ENCODE data around the gene UGT1A5.

Gene UGT1A5

DNA sequence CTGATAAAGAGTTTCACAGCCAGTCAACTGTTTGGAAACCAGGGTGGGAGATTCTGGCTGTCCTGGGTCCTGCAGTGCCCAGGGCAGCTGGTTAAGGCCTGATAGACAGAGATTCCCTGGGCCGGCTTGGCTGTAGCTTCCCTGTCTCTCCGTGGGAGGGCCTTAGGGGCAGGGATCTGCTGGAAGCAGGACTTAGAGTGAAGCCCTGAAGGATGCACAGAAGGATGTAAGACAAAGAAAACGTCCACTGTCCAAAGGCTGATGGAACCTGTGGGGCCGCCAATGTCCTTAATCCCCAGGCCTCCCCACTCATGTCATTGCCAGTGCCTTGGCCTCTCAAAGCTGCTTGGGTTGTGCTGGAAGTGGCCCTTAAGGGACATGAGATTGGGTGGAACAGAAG lies 98.4 kb downstream of the UGT1A5 start:
- DNase-seq, result no peak

DNA sequence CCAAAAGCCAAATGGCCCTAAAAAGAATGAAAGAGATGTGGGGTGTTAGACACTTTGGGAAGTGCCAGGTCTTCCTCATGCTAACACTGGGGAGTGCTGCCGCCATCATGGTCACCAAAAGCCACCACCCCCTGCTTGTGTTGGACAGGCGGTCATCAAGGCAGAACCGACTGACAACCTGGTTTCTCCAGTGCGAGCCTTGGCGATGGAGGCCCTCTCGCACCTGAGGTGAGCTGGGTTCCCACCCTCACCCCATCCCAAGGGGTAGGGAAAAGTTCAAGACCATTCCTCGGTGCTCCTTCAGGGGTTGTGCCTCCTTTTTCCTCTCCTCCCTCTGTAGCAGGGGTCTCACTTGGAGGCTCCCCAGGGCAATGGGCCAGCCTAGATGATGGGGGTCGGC lies 99.0 kb downstream of the UGT1A5 start:
- DNase-seq, result no peak

DNA sequence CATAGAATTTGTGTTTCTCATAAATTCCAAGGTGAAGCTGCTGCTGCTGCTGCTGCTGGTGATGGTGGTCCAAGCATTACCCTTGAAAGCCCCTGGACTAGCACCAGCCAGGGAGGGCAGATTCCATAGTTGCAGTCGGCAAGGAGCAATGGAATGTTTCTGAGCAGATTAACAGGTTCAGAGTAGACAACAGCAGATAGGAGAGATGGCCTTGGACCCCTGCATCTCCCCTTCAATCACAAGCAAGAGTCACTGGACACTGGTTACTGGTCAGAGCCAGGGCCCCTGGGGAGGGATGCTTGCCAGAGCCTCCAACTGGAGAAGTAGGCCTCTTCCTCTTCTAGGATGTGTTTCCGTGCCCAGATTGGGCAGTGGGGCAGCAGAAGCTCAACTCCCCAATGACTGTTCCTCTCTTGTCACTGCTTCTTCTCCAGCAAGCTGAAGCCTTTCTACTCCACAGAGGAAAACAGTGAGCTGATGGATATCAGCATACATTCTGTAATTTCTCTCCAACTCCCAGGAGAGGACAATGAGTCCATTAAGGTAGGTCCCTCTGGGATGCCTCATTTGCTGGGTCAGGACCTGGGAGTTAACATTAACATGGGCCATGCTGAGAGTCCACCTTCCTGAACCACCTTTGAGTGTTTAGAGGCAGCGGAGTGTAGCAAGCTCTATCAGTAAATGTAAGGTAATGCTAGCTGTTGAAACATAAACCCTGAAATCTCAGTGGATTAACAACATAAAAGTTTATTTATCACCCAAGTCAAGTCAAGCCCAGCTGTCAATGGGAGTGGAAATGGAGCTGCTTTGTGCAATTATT lies 100.7 kb downstream of the UGT1A5 start:
- no peak for DNase-seq

DNA sequence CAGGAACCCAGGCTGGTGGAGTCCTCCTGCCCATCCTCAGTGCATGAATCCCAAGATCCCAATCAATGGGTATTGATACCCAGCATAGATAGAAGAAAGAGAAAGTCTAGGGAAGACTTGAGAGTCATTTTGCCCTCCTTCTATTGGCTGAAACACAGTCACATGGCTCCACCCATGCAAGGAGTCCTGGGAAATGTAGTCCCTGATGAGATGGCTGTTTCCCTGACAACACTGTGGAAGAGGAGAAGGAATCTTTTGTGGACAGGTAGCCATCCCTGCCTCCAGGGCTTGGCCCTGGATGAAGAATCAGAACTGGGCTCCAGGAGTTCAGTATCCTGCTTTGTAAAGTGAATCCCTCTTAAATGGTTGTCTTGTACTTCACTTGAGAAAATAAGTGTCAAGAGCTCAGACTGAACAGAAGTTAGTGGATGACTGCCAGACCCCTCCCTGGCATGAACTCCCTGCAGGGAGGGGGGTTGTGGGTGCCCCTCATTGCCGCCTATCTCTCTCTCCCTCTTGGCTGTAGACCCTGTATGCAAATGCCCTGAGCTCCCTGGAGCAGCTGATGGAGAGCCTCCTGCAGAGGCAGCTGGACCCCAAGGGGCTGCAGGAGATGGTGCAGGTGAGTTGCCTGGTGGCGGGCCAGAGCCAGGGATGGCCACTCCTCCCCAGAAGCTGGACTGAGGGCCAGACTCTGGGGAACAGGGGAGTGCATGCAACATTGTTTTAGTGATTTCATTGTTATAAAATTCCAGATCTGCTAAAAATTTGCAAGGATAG lies 101.5 kb downstream of the UGT1A5 start:
- DNase-seq, result no peak

DNA sequence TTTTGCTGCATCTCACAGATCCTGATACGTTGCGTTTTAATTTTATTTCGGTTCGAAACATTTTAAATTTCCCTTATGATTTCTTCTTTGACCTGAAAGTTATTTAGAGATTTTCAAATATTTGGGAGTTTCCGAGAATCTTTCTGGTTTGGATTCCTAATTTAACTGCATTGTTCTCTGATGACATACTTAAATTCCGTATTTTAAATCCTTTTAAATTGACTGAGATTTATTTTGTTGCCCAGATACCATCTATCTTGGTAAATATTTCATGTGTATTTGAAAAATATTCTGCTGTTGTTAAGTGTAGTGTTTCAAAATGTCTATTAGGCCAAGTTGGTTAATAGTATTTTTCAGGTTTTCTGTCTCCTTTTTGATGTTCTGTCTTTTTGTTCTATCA lies 103.2 kb downstream of the UGT1A5 start:
- DNase-seq, result no peak

DNA sequence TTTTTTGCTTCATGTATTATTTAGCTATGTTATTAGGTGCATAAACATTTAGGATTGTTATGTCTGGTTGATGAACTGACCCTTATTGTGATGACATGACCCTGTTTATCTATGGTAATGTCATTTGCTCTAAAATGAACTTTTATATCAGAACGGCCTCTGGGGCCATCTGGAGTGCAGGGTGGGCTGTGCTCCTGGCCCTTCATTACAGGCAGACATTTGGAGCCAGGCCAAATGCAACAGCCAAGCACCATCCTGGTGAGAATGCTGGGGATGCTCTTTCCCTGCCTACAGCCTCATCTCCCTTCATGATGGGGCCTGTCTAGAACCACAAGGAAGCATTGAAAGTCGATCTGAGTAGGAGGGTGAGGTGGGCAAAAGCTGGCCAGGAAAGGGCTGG lies 103.6 kb downstream of the UGT1A5 start:
- DNase-seq, result no peak

GRCh38 chr2:233816771-233817170 lies 104.1 kb downstream of the UGT1A5 start:
- no peak for DNase-seq

DNA sequence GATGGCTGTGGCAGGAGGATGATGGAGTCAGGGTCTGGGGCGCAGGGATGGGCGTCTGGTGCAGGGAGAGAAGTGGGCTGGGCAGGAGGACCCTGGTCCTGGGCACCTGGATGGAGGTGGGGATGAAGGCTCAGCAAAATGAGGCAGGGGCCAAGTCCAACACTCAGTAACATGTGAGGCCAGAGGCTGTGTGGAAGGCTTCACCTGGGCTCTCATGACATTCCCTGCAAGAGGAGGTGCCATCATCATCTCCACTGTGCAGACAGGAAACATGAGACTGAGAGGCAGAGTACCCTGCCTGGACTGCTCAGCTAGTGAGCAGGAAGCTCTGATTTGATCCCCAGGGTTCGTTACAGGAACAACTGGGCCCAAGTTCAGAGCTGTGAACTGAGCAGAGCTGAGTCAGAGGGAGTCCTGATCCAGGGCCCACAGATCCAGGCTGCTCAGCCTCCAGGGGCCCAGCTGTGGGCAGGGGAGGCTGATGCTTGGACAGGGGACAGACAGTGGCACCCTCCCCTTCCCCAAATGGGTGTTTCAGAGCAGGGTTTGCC lies 104.7 kb downstream of the UGT1A5 start:
- DNase-seq, result no peak

DNA sequence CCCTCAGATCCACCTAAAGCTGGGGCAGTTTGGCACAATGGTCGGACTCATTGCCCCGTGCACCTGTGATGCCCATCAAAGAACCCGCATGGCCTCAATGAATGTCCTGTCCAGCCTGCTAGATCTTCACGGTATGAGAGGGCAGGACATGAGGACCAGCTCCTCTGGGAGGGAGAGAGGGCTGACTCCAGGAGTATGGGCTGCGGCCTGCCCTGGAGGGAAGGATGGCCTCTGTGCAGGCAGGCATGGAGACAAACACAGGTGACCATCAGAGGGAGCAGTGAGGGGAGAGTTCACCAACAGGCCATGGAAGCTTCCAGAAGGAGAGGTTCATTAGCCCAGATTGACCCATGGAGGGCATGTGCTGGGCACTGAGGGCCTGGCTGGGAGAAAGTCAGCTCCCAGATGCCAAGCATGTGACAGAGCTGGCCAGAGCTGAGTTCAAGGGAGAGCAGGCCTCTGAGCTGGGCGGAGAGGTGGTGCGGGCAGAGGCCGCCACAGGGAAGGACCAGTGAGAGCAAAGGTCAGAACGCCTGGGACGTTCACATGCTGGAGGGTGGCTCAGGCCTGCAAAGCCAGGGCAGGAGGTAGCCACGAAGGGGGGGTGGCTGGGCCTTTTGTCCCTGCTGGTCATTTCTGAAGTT lies 105.4 kb downstream of the UGT1A5 start:
- DNase-seq, result no peak

GRCh38 chr2:233818639-233819621 lies 106.2 kb downstream of the UGT1A5 start:
- no peak for DNase-seq

DNA sequence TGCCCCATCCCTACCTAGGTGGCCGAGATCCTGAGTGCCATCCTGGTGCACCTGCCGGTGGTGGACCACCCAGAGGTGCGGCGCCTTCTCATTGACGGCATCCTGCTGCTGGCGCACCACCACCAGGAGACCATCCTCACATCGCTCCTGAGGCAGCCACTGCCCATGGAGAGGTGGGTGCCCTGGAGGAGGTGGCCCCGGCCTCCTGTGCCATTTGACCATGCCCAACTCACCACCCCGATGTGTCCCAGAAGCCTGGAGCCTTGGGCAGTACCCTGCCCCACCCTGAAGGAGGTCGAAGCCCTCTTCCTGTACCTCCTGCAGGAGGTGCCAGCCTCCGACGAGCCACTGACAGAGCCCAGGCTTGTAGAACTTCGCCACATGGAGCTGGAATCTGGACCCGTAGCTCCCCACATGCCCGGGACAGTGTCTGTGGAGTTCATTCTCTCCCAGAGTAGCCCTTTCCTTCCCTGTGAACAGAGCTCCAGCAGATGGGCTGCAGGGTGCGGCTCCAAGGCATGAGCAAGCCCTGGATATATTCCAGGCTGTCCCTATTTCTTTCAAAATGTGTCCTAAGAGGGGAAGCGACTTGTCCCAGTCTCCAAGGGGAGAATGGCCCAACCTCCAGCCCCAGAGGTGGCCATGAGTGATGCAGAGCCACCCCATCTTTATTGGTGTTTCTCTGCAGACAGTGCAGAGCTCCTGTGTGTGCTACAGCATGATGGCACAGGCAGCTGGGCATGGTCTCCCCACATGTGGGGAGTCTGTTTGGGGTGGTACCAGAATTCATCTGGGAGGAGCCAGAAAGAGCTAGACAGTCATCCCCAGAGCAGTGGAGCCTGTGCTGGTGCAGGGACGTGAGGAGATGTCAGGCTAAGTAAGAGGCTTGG lies 107.4 kb downstream of the UGT1A5 start:
- no peak for DNase-seq

DNA sequence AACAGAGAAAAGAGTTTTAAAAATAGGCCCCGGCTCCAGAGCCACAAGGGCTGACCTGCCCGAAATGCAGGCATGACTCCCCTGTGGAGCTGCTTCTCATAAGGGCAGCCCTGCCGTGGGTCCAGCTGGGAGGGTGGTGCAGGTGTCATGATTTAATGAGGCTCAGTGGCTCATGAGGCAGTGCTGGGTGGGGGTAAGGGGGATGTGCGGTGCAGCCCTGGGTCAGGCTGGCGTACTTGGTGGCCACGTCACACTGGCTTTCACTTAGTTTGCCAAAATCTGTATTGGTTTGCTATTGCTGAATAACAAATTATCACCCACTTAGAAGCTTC lies 108.0 kb downstream of the UGT1A5 start:
- DNase-seq, result no peak

DNA sequence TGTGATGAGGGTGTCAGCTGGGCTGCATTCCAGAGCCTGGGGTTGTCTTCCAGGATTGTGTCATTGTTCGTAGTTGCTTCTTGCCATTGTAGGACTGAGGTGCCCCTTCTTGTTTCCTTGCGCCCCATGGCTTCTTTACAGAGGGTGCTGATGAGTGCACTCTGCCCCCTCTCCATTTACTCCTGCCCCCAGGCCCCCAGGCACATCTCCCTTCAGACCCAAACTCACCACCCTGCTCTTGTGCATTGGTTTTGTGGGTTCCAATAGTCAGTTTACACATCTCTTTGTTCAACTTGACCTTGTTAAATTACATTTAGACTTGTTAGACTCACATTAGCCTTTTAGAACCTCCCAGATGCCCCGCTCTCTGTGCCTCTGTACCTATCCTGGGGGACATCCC lies 108.5 kb downstream of the UGT1A5 start:
- DNase-seq, result no peak

DNA sequence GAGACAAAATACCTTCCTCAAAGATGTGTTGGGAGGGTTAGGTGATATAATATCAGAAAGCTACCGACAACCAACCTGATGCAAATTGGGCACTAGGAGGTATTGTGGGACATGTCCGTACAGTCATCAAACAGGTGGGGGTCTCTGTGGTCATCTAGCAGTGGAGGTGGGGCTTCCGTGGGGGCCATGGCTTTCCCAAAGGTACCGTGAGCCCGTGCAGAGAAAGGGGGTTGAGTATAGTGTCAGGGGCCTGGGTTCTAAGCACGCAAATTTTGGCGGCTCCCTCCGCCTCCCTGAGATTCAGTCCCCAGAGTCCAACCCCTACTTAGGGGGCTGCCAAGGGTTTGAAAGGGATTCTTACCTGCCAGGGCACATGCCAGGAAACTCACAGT lies 109.0 kb downstream of the UGT1A5 start:
- no peak for DNase-seq

DNA sequence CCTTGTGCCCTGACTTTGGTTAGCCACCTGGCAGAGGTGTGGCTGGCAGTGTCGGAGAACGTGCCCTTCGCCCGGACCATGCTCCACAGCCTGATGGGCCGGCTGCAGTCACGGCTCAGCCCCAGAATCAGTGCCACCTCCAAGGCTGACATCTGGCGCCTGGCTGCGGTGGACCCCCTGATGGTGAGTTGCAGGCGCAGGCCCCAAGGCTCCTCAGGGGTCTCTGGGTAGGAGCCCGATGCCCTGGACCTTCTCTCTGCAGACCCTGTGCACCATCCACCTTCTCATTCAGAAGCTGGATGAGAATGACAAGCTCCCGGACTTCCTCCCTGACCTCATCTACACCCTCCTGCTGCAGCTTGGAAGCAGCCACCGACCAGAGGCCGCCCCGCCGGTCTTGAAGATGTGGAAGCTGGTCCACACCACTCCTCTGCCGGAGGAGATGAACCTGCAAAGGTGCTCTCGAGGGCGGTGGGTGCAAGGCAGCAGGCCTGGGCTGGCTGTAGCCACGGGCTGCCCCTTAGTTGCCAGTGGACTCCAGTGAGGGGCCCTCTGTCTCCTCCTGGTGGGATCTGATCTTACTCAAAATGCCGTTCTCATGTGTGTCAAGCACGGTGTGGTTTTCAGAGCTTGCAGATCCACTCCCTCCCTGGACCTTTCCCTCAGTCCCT lies 109.5 kb downstream of the UGT1A5 start:
- DNase-seq, result no peak

All from activated CD4-positive, alpha-beta T cell treated with anti-CD3 and anti-CD28 coated beads for 4 hours (primary cell).